Ectodermal cell (in vitro differentiated cells): ENCODE results near the gene BTBD7.
A peak's percentile ranks its signal among the peaks of the same experiment; 100 is the strongest.

ENCODE experiments used
- H3K27ac ChIP-seq: 2 replicates; pipeline ENCODE4 v1.7.0; 2013; ENCODE audit warnings: mild to moderate bottlenecking, low read depth, low read length; ENCODE audit not compliant: insufficient read depth, poor library complexity, severe bottlenecking
- H3K27me3 ChIP-seq: 2 replicates; pipeline ENCODE4 v1.7.0; 2013; ENCODE audit warnings: mild to moderate bottlenecking, low read length; ENCODE audit not compliant: insufficient read depth, control insufficient read depth, poor library complexity, severe bottlenecking
- H3K36me3 ChIP-seq: one replicate; pipeline ENCODE4 v1.7.0; 2013; ENCODE audit warnings: low read length; ENCODE audit not compliant: control insufficient read depth, insufficient read depth
- H3K4me1 ChIP-seq: one replicate; pipeline ENCODE4 v1.7.0; 2013; ENCODE audit warnings: low read length; ENCODE audit not compliant: control insufficient read depth, insufficient read depth
- H3K4me3 ChIP-seq: 2 replicates; pipeline ENCODE4 v1.7.0; 2013; ENCODE audit warnings: low read depth, low read length, control low read depth; ENCODE audit not compliant: insufficient read depth
- H3K9me3 ChIP-seq: 2 replicates; pipeline ENCODE4 v1.7.0; 2013; ENCODE audit warnings: mild to moderate bottlenecking, low read length, moderate library complexity; ENCODE audit not compliant: control insufficient read depth
- WGBS, 2 experiments: methylation state at CpG; one replicate each; pipeline ENCODE4 v1.1.7; 2013; ENCODE audit warnings: missing lambda C conversion rate in 2 of 2; 5-methylcytosine and 5-hydroxymethylcytosine counted together

BTBD7 gene

GRCh38 chr14:93304771-93305170 is 28.1 kb downstream of the BTBD7 start:
- Histone ChIP-seq H3K4me3 (no peak overlapping the region), H3K27me3 (no peaks in the 10 kb centered on the region), H3K27ac (no peak overlapping the region), H3K36me3 (no peaks in the 10 kb centered on the region), H3K9me3 (no peaks in the 10 kb centered on the region), H3K4me1 (peaks cover 5% of the 10 kb centered on the region)
- WGBS, 2 experiments, result no CpG with 5 or more reads among the region's 1 CpG

DNA sequence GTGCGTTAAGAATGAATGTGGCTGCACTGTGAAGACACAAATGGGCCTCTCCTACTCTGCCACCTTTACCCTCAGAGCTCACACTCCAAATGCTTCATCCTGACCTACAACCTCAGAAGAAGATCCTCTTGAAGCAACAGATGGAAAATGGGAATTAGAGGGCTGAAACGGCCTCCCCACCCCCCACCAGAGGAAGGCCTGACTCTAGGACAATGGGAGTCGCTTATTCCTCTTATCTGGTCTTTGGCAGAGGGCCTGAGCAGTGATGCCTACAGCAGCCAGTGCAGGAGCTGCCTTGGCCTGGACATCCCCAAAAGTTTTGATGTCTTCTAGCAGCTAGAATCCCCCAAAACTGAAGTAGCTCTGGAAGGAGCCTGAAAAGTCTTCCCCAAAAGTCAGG is 29.2 kb downstream of the BTBD7 start:
- Histone ChIP-seq H3K9me3 (no peaks in the 10 kb centered on the region), H3K36me3 (no peaks in the 10 kb centered on the region), H3K27ac (no peak overlapping the region), H3K27me3 (no peaks in the 10 kb centered on the region), H3K4me1 (peaks cover 5% of the 10 kb centered on the region), H3K4me3 (no peak overlapping the region)
- 83 to 86% methylated on average over 3 of the region's 3 CpGs for whole genome bisulfite sequencing, 2 experiments

- Histone ChIP-seq H3K27ac (no peak overlapping the region), H3K4me1 (peaks cover 5% of the 10 kb centered on the region), H3K36me3 (no peaks in the 10 kb centered on the region), H3K9me3 (no peaks in the 10 kb centered on the region), H3K4me3 (no peak overlapping the region), H3K27me3 (no peaks in the 10 kb centered on the region)
- WGBS, 2 experiments, result 89 to 93% methylated on average over 10 to 12 of the region's 12 CpGs
Measured at GRCh38 chr14:93302688-93303581, 29.9 kb downstream of the BTBD7 start.

GRCh38 chr14:93301821-93302447 is 30.9 kb downstream of the BTBD7 start:
- Histone ChIP-seq H3K4me3 (no peak overlapping the region), H3K4me1 (peaks cover 5% of the 10 kb centered on the region), H3K27me3 (no peaks in the 10 kb centered on the region), H3K27ac (peak overlapping the region; percentile 26), H3K9me3 (no peaks in the 10 kb centered on the region), H3K36me3 (no peaks in the 10 kb centered on the region)
- WGBS, 2 experiments, result 89 to 94% methylated on average over 6 of the region's 6 CpGs

DNA sequence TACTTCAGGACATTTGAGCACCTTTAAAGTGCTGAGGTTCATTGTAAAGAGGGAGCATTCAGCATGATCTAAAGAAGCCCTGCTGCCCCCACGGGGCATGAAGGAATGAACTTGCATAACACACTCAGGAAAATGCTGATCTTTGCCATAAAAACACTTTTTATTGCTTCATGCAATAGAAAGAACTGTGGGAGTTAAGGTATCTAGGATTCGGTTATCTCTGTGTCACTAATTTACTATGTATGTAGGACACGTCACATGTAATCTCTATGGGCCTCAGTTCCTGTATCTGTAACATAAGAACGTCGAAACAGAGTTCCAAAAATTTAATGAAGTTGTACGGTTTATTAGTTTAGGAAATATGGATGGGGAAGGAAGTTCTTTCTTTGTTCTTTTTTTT is 33.0 kb downstream of the BTBD7 start:
- H3K36me3 ChIP-seq, result no peaks in the 10 kb centered on the region
- 91 to 95% methylated on average over 6 of the region's 6 CpGs for WGBS, 2 experiments
- no peak overlapping the region for H3K27ac ChIP-seq
- no peak overlapping the region for H3K4me3 ChIP-seq
- no peaks in the 10 kb centered on the region for H3K9me3 ChIP-seq
- peaks cover 5% of the 10 kb centered on the region for H3K4me1 ChIP-seq
- H3K27me3 ChIP-seq, result no peaks in the 10 kb centered on the region

GRCh38 chr14:93299416-93299815 is 33.4 kb downstream of the BTBD7 start:
- 76 to 88% methylated on average over 2 to 3 of the region's 3 CpGs for WGBS, 2 experiments
- H3K9me3 ChIP-seq, result no peaks in the 10 kb centered on the region
- H3K4me3 ChIP-seq, result no peak overlapping the region
- no peaks in the 10 kb centered on the region for H3K27me3 ChIP-seq
- peaks cover 5% of the 10 kb centered on the region for H3K4me1 ChIP-seq
- H3K27ac ChIP-seq, result no peak overlapping the region
- H3K36me3 ChIP-seq, result no peaks in the 10 kb centered on the region

DNA sequence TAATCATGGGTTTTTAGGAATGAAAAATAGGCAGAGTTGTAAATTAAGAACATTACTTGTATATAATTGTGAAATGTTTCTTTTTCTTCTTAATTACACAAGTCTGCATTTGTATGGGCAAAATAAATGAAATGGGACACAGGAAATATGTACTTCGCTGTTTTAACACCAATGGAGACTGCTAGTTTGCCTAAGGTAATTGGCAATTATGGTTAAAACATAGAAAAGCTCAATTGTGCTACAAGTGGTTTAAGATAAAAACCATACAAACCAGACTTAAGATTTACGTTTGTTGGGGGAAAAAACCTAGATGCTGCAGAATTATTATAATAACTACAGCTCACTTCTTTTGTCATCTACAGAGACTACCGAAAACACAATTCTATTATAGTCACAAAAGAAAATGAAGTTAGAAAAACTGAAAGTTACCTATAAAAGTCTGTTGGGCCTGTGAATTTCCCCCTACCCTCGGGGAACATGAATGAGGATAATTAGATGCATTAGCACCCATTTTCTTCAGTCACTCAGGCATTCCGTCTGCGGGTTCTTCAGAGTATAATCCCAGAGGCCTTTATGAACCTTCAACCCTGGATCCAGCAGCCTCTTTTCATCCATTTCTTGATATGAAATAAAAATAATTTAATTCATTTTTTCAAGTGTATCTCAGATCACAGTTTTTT is 37.2 kb downstream of the BTBD7 start:
- Histone ChIP-seq H3K27me3 (no peaks in the 10 kb centered on the region), H3K4me3 (no peak overlapping the region), H3K9me3 (no peaks in the 10 kb centered on the region), H3K36me3 (no peaks in the 10 kb centered on the region), H3K27ac (no peak overlapping the region), H3K4me1 (no peaks in the 10 kb centered on the region)
- 87 to 97% methylated on average over 4 to 5 of the region's 6 CpGs for WGBS, 2 experiments

- H3K4me1 ChIP-seq, result no peaks in the 10 kb centered on the region
- no peaks in the 10 kb centered on the region for H3K27me3 ChIP-seq
- WGBS, 2 experiments, result 92 to 95% methylated on average over 4 of the region's 4 CpGs
- H3K27ac ChIP-seq, result peak overlapping the region; percentile 21
- H3K36me3 ChIP-seq, result no peaks in the 10 kb centered on the region
- H3K9me3 ChIP-seq, result no peaks in the 10 kb centered on the region
- H3K4me3 ChIP-seq, result no peak overlapping the region
Measured at GRCh38 chr14:93286212-93286890, 46.5 kb downstream of the BTBD7 start.

DNA sequence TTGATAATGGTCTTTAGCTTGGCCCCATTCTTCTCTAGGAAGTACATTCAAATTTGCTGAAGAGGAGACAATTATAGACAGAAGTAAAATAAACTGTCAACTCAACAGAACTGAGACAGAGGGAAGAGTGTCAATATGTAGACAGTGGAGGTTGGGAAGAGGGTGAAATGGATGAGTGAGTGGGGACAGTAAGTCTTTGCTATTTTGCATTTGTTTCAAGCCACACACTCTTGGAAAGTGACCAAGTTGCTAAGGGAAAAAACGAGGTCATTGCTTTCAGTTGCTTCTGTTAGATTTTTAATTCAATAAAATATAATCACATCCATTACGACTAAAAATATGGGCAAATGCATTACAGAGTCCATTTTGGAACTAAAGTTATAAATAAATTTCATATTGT is 47.8 kb downstream of the BTBD7 start:
- Histone ChIP-seq H3K9me3 (no peaks in the 10 kb centered on the region), H3K36me3 (no peaks in the 10 kb centered on the region), H3K4me1 (no peaks in the 10 kb centered on the region), H3K27me3 (no peaks in the 10 kb centered on the region), H3K4me3 (no peak overlapping the region), H3K27ac (no peak overlapping the region)
- 88% methylated on average over 1 of the region's 2 CpGs; no CpG with 5 or more reads in 1 of the 2 experiments for WGBS, 2 experiments

- no peaks in the 10 kb centered on the region for H3K9me3 ChIP-seq
- H3K4me3 ChIP-seq, result no peak overlapping the region
- H3K36me3 ChIP-seq, result no peaks in the 10 kb centered on the region
- no peak overlapping the region for H3K27ac ChIP-seq
- WGBS, 2 experiments, result 97 to 100% methylated on average over 1 of the region's 1 CpG
- no peaks in the 10 kb centered on the region for H3K27me3 ChIP-seq
- no peaks in the 10 kb centered on the region for H3K4me1 ChIP-seq
Measured at GRCh38 chr14:93281937-93282336, 50.9 kb downstream of the BTBD7 start.
